Occipital lobe (tissue), 2 donors: ENCODE results near the gene MAP4K3. TPM values are rescaled to one million over a fixed set of nuclear protein-coding genes. Genes with fewer than 3 reads are reported as not detected.

Source experiments
- DNase-seq: peaks from one replicate; lab custom pipeline; 2025; lab: John Stamatoyannopoulos, UW
- total RNA-seq: library from RNA; depleted of rRNA; stranded (reverse); fragments of >200 nt; gene quantifications from one replicate; pipeline ENCODE4 v1.2.3, GENCODE V29; 2014

MAP4K3 gene
- total RNA-seq, 1 donor from 2014 or later, result 122 TPM

GRCh38 chr2:39445934-39446333 lies 8.8 kb upstream of the MAP4K3 start:
- no peak for DNase-seq

DNA sequence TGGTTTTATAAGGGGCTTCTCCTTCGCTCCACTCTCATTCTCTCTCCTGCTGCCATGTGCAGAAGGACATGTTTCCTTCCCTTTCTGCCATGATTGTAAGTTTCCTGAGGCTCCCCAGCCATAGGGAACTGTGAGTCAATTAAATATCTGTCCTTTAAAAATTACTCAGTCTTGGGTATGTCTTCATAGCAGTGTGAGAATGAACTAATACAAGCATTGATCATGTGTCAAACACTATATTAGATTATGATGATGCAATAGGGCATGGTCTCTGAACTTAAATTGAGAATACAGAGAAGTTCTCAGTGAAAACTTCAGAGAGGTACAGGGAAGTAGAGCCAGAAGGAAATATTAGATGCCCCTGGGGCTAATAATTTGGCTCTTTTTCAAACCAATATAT lies 5.9 kb upstream of the MAP4K3 start:
- DNase-seq, result no peak

DNA sequence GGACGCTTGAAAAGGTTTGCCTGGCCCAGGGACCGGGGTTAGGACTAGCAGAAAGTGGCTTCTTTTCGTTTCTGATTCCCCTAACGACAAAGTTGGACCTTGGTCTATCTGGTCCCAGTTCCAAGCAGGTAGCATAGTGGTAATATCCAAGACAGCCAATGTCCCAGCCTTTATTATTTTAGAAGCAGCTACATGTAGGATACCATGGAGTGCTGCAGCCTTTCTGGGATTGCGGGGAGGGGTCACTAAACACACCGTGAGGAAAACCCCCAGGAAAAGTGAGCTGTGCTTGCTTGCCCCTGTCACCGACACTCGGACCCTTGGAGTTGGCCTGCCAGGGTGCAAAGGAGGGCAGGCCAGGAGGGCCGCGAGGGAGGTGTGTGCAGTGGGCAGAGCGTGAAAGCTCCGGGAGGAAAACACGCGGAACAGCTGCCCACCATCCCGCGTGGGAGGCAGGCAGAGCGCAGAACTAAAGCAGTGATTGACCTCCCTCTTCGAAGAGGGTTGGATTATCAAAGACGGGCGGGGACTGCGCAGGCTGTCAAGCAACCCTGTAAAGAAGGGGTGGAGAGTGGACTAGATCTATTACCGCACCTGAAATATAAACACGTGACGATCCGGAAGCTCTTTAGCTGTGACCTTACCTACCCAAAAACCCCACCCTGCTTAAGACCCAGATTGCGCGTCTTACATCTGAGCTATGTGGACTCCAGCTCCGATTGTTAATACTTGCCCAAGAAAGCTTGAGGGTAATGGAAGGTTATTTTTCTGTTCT lies 624 bp upstream of the MAP4K3 start:
- peak; percentile 15 for DNase-seq

GRCh38 chr2:39435741-39436591 lies 1.1 kb downstream of the MAP4K3 start:
- DNase-seq, result no peak

- no peak for DNase-seq
These were observed 1.9 kb downstream of the MAP4K3 start for GRCh38 chr2:39435234-39435633.

DNA sequence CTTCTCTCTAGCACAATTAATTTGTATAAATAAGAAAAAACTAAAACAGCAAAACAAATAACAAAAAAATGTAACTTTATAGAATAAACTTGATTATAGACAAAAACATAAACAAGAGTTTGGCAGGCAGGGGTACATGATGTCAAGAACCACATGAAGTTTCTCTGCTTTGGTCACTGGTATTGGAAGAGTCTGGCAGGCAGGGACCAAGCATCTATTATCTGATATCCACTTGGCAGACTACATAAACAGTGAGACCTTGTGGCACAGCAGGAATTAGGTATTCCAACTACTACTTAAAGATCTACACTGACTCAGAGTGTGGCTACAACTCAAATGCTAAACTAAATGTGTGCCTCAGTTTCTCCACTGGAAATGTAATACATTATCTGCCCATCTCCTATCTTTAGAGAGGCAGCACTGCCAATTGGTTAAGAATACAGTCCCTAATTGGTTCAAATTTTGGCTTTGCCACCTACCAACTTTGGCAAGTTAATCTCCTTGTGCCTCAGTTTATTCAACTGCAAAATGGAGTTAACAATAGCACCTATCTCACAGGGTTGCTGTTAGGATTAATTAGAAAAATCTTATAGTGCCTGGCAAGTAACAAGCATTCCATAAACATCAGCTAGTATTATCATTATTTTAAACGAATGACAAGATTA lies 2.7 kb downstream of the MAP4K3 start:
- no peak for DNase-seq

DNA sequence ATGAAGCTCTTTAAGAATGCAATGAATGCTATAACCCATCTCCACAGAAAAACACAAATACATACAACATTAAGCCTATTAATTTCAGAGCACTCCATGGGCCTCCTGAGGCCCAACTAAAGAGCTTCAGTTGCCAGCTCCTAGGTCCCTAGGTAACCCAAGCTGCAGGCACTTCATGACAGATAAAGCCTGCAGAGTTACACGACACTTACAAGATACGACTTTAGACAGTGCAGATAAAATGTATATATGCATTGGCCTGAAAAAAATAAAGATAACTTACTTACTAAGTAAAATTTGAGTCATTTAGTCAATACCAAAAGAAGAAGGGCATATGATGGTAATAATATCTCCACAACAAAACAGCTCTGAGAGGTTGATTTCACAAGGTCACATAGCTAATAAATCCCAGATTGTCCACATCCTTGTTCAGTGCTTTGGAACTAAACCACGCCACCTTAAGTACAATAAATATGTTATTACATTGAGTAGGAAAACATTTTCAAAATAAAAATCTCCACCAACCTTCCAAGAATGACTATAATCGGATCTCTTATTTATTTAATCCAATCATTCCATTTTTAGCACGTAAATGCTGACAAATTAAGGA lies 3.4 kb downstream of the MAP4K3 start:
- DNase-seq, result no peak

- DNase-seq, result no peak
These were observed 4.4 kb downstream of the MAP4K3 start for GRCh38 chr2:39432701-39433100.

DNA sequence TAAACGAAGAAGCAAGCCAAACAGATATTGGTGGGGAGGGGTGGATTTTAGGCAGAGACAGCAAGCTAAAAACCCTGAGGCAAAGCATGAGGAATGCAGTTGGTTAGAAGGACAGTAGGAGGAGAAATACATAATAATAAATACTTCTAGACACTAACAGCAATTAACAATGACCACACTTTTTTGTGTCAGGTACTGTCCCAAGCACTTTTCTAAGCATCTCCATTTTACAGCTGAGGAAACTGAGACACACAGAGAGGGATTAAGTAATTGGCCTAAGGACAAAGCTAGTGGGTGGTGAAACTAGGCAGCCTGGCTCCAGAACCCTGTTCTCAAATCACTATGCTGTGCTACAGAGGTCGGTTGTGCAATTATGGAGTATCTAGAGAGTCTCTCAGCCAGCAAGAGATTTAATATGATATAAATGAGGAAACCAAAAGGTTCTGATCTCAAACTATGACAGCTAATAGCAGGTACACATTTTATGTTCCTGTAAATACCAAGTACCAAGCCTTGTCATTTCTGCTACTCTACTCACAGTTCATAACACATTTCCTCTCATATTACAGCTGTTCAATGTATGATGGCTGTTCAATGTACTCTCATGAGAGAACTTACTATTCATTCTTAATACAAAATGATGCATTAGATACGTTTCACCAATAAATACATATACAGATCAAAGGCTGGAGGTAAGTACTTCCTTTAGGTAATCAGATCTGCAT lies 5.3 kb downstream of the MAP4K3 start:
- no peak for DNase-seq

- DNase-seq, result no peak
These were observed 7.3 kb downstream of the MAP4K3 start for GRCh38 chr2:39429746-39430145.

DNA sequence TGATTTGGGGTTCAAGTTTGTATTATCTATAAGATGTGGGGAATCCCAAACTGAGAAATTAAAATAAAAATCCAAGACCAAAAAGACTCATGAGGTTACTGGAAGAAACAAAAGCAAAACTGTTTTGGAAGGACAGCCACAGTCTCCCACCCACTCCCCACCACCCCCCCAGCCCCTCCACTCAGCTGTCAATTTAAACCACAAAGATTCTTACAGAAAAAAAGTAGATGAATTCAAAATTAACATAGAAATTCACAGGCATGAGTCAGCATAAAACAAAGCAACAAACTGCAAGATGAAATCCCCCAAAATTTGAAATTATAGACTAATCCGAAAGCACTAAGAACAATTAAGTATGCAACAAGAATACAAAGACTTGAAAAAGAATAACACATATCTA lies 12.1 kb downstream of the MAP4K3 start:
- no peak for DNase-seq

- DNase-seq, result no peak
These were observed 14.4 kb downstream of the MAP4K3 start for GRCh38 chr2:39422700-39423099.

GRCh38 chr2:39421354-39421753 lies 15.7 kb downstream of the MAP4K3 start:
- no peak for DNase-seq

GRCh38 chr2:39419282-39420223 lies 17.5 kb downstream of the MAP4K3 start:
- DNase-seq, result no peak

GRCh38 chr2:39418491-39418890 lies 18.6 kb downstream of the MAP4K3 start:
- DNase-seq, result no peak

DNA sequence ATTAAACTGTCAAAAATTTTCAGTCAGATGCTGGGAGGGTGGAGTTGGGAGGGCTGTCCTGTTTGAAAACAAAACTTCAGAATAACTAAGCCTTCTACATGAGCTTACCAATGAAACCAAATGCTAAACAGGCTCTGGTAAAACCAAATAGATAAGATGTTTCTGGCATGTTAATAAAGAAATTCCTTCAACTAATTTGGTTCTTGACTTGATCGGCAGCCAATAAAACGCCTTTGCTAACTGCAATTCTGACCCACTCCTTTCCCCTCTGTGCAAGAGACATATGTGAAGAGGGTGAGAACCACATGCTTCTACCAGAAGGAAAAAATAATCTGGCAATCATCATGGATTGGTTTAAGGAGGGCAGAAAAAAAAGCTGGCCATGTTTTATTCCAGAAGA lies 20.9 kb downstream of the MAP4K3 start:
- DNase-seq, result no peak

GRCh38 chr2:39413063-39413737 lies 23.9 kb downstream of the MAP4K3 start:
- no peak for DNase-seq

GRCh38 chr2:39411181-39411944 lies 25.7 kb downstream of the MAP4K3 start:
- DNase-seq, result no peak
